ENCODE measurements around the gene ENTPD6.

Gene ENTPD6

DNA sequence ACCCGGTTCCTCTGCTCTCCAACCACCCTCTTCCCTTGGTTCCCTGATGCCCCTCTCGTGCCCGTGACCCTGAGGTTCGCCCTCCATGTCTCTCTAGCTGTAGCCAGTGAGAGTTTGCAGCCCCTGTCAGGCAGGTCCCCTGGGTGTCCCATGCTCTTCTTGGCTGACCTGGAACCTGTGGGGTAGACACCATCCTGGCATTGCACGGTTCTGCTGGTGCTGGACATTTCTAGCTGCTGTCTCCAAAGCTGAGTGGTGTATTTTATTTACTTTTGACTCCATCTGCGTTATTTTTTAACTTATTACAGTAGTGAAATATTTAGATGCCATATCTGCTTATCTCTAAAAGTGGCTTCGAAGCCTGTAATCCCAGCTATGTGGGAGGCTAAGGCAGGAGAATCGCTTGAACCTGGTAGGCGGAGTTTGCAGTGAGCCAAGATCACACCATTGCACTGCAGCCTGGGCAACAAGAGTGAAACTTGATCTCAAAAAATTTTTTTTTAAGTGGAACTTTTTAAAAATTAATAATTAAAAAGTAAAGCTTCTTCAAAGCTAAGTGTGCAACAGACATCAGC lies 12.5 kb downstream of the ENTPD6 start:
- Mint-ChIP-seq H3K4me3 (no peak overlapping the region), H3K4me1 (peaks cover 14% of the 10 kb centered on the region), H3K27me3 (no peaks in the 10 kb centered on the region), H3K9me3 (no peaks in the 10 kb centered on the region), H3K36me3 (peaks cover 20% of the 10 kb centered on the region), H3K27ac (no peak overlapping the region)
- no peak for DNase-seq (ENCODE audit: low spot score in 2 of 2)
- ATAC-seq (ENCODE audit: low read depth): no peak

GRCh38 chr20:25209400-25209799 lies 13.9 kb downstream of the ENTPD6 start:
- Mint-ChIP-seq H3K9me3 (no peaks in the 10 kb centered on the region), H3K36me3 (peaks cover 14% of the 10 kb centered on the region), H3K4me1 (peaks cover 1% of the 10 kb centered on the region), H3K27me3 (no peaks in the 10 kb centered on the region), H3K27ac (no peak overlapping the region), H3K4me3 (no peak overlapping the region)
- no peak for ATAC-seq (ENCODE audit: low read depth)
- DNase-seq (ENCODE audit: low spot score in 2 of 2): no peak

- Mint-ChIP-seq H3K27me3 (no peaks in the 10 kb centered on the region), H3K4me1 (no peaks in the 10 kb centered on the region), H3K36me3 (peaks cover 14% of the 10 kb centered on the region), H3K27ac (no peak overlapping the region), H3K4me3 (no peak overlapping the region), H3K9me3 (no peaks in the 10 kb centered on the region)
- ATAC-seq (ENCODE audit: low read depth): no peak
- DNase-seq (ENCODE audit: low spot score in 2 of 2): no peak
These were observed 14.4 kb downstream of the ENTPD6 start for GRCh38 chr20:25209911-25210310.

GRCh38 chr20:25211273-25211672 lies 15.8 kb downstream of the ENTPD6 start:
- Mint-ChIP-seq H3K9me3 (no peaks in the 10 kb centered on the region), H3K36me3 (peaks cover 18% of the 10 kb centered on the region), H3K27me3 (no peaks in the 10 kb centered on the region), H3K27ac (no peak overlapping the region), H3K4me1 (no peaks in the 10 kb centered on the region), H3K4me3 (no peak overlapping the region)
- ATAC-seq (ENCODE audit: low read depth) (no peak), DNase-seq (ENCODE audit: low spot score in 2 of 2) (no peak)

DNA sequence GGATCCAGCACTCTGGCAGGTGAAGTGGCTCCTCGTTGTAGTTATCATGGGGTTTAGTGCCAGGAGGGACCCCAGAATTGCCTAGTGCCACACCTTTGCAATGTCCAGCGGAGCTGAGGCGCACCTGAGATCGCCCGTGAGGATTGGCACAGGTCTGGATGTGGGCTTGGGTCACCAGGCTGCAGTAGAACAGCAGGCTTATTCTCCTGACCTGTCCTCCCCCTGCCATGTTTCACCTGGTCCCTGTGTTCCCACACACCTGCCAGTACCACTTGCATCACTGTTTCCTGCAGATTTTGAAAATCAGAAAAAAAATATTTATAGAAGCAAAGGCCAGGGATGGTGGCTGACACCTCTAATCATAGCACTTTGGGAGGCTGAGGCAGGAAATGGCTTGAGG lies 16.7 kb downstream of the ENTPD6 start:
- H3K4me1 Mint-ChIP-seq: no peaks in the 10 kb centered on the region
- H3K36me3 Mint-ChIP-seq: peaks cover 21% of the 10 kb centered on the region
- no peaks in the 10 kb centered on the region for H3K27me3 Mint-ChIP-seq
- H3K9me3 Mint-ChIP-seq: no peaks in the 10 kb centered on the region
- DNase-seq (ENCODE audit: low spot score in 2 of 2) (no peak), ATAC-seq (ENCODE audit: low read depth) (no peak)
- no peak overlapping the region for H3K4me3 Mint-ChIP-seq
- H3K27ac Mint-ChIP-seq: no peak overlapping the region

GRCh38 chr20:25213566-25214425 lies 18.3 kb downstream of the ENTPD6 start:
- H3K27me3 Mint-ChIP-seq: no peaks in the 10 kb centered on the region
- no peak overlapping the region for H3K4me3 Mint-ChIP-seq

GRCh38 chr20:25214426-25214790 lies 18.9 kb downstream of the ENTPD6 start:
- Mint-ChIP-seq H3K4me1 (no peaks in the 10 kb centered on the region), H3K9me3 (no peaks in the 10 kb centered on the region), H3K27ac (no peak overlapping the region), H3K36me3 (peaks cover 29% of the 10 kb centered on the region), H3K4me3 (no peak overlapping the region), H3K27me3 (no peaks in the 10 kb centered on the region)
- DNase-seq (ENCODE audit: low spot score in 2 of 2) (no peak), ATAC-seq (ENCODE audit: low read depth) (no peak)

More at GRCh38 chr20:25213566-25214425, 18.3 kb downstream of the ENTPD6 start:
- Mint-ChIP-seq H3K36me3 (peaks cover 29% of the 10 kb centered on the region), H3K27ac (no peak overlapping the region), H3K4me1 (no peaks in the 10 kb centered on the region), H3K9me3 (no peaks in the 10 kb centered on the region)
- DNase-seq (ENCODE audit: low spot score in 2 of 2) (no peak), ATAC-seq (ENCODE audit: low read depth) (no peak)

DNA sequence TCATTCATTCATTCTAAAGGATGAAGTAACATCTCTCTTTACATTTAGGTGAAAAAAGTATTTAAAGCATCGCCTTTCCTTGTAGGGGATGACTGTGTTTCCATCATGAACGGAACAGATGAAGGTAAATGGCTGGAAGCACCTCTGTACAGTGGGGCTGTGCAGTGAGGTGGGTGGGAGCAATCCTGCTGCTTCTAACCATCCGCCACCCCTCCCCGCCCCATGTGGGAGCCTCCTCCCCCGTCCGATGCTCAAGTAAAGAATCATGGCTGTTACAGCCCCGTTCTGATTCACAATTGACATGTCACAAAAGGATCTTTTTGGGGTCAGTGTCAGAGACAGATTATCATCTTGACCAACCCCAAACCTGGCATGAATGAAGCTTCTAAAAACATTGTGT lies 19.3 kb downstream of the ENTPD6 start:
- Mint-ChIP-seq H3K4me3 (no peak overlapping the region), H3K27me3 (no peaks in the 10 kb centered on the region), H3K27ac (no peak overlapping the region), H3K4me1 (no peaks in the 10 kb centered on the region), H3K36me3 (peaks cover 31% of the 10 kb centered on the region), H3K9me3 (no peaks in the 10 kb centered on the region)
- ATAC-seq (ENCODE audit: low read depth): no peak
- DNase-seq (ENCODE audit: low spot score in 2 of 2): no peak

DNA sequence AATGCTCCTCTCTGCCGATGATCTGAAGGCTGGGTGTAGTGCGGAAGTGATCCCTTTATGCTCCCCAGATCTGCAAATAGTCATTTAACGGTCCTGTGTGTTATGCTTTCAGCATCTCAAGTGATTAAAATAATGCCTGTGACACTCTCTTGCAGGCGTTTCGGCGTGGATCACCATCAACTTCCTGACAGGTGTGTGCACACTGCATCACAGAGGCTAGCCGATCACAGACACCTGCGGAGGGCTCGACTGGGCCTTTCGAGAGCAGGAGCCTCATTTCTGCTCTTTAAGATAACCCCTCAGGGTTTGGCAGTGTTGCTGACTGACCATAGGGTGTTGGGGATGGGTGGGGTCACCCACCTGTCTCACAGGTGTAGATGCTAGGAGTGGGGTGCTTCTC lies 20.0 kb downstream of the ENTPD6 start:
- no peak for DNase-seq (ENCODE audit: low spot score in 2 of 2)
- Mint-ChIP-seq H3K27me3 (no peaks in the 10 kb centered on the region), H3K27ac (no peak overlapping the region), H3K4me3 (no peak overlapping the region), H3K9me3 (no peaks in the 10 kb centered on the region), H3K36me3 (peaks cover 31% of the 10 kb centered on the region), H3K4me1 (no peaks in the 10 kb centered on the region)
- no peak for ATAC-seq (ENCODE audit: low read depth)

DNA sequence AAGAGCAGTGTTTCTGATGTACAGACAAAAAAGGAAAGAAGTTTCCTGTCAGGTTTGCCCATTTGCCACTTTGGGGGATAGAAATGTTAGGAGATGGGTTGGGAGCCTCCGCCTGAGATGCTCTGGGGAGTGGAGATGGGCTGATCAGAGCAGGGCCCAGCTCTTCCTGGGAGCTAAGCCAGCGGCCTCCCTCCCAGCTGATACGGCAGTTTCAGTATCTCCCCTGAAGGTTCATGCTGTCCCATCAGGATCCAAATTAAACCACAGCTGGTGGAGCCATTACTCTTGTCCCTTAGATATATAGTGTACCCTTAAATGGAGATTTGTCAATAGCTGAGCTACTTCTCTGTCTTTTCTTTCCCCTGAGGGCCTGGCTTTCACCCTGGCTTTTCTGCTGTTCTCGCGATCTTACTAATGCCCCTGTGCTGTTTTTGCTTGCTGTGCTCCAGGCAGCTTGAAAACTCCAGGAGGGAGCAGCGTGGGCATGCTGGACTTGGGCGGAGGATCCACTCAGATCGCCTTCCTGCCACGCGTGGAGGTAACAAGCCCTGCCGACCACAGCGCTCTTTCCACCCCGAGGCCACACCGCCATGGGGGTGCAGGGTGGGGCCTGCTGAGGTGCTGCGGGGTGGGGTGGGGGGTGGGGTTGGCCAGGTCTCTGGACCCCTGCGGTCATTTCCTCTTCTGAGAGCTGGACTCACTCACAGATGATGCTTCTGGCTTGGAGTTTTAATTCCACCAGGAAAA lies 20.9 kb downstream of the ENTPD6 start:
- Mint-ChIP-seq H3K4me3 (no peak overlapping the region), H3K27ac (no peak overlapping the region), H3K9me3 (no peaks in the 10 kb centered on the region), H3K36me3 (peaks cover 30% of the 10 kb centered on the region), H3K27me3 (no peaks in the 10 kb centered on the region), H3K4me1 (no peaks in the 10 kb centered on the region)
- no peak for DNase-seq (ENCODE audit: low spot score in 2 of 2)
- no peak for ATAC-seq (ENCODE audit: low read depth)

GRCh38 chr20:25217161-25218108 lies 21.9 kb downstream of the ENTPD6 start:
- Mint-ChIP-seq H3K4me1 (no peaks in the 10 kb centered on the region), H3K9me3 (no peaks in the 10 kb centered on the region), H3K27me3 (no peaks in the 10 kb centered on the region), H3K36me3 (peaks cover 22% of the 10 kb centered on the region), H3K4me3 (no peak overlapping the region), H3K27ac (no peak overlapping the region)
- DNase-seq (ENCODE audit: low spot score in 2 of 2): no peak
- ATAC-seq (ENCODE audit: low read depth): no peak

DNA sequence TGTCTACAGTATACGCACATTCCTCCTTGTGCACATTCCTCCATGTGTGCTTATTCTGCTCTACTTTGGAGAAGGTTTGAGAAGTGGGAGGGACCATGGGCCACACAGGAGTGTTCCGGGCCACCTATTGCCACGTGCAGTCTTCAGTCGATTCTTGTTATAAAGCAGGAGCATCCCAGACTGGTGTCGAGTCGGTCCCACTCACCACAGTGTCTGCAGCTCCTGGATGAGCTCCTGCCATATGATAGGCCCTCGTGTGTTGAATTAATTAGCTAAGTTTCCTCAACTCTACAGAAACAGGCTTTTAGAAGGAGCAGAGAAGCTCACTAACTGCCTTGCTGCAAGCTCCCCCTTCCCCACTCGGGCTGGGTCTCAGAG lies 22.6 kb downstream of the ENTPD6 start:
- no peaks in the 10 kb centered on the region for H3K4me1 Mint-ChIP-seq
- no peak for DNase-seq (ENCODE audit: low spot score in 2 of 2)
- H3K36me3 Mint-ChIP-seq: peaks cover 22% of the 10 kb centered on the region
- no peaks in the 10 kb centered on the region for H3K27me3 Mint-ChIP-seq
- no peak for ATAC-seq (ENCODE audit: low read depth)
- H3K4me3 Mint-ChIP-seq: no peak overlapping the region
- H3K9me3 Mint-ChIP-seq: no peaks in the 10 kb centered on the region
- no peak overlapping the region for H3K27ac Mint-ChIP-seq

GRCh38 chr20:25218492-25218891 lies 23.0 kb downstream of the ENTPD6 start:
- H3K27ac Mint-ChIP-seq: no peak overlapping the region
- H3K4me1 Mint-ChIP-seq: no peaks in the 10 kb centered on the region
- H3K4me3 Mint-ChIP-seq: no peak overlapping the region
- H3K36me3 Mint-ChIP-seq: peaks cover 22% of the 10 kb centered on the region
- H3K9me3 Mint-ChIP-seq: no peaks in the 10 kb centered on the region
- DNase-seq (ENCODE audit: low spot score in 2 of 2) (no peak), ATAC-seq (ENCODE audit: low read depth) (no peak)
- H3K27me3 Mint-ChIP-seq: no peaks in the 10 kb centered on the region
